GM21717 (cell line): Measurements from ENCODE around the gene SHISA7.

ENCODE experiments used
- ATAC-seq: cut with Tn5 transposase; IDR thresholded peaks from one replicate; pipeline ENCODE4 v1.9.1; 2021; ENCODE audit warnings: mild to moderate bottlenecking, moderate library complexity; ENCODE audit not compliant: unreplicated experiment

SHISA7 gene

GRCh38 chr19:55391191-55391670 lies 51.9 kb downstream of the SHISA7 start:
- no peak for ATAC-seq

DNA sequence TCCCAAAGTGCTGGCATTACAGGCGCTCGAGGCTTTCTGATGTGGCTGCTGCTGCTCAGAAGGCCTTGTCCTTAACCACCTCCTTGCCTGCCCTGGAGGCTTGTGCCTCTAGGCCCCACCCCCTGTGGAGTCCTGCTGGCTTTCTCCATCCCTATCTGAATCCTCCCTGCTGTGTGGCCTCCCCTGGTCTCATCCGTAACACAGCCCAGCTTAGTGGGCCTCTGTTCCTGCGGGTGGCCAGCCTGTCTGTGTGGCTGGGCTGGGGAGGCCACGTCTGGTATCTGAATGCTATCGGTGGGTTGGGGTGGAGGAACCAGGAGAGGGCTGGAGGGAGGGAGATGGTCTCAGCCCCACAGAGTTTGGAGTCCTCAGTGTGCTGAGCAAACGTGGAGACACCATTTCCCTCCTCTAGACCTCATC lies 52.6 kb downstream of the SHISA7 start:
- no peak for ATAC-seq

- no peak for ATAC-seq
Observed at GRCh38 chr19:55389386-55390317, 53.4 kb downstream of the SHISA7 start.

GRCh38 chr19:55387736-55388497 lies 55.2 kb downstream of the SHISA7 start:
- ATAC-seq, result no peak

DNA sequence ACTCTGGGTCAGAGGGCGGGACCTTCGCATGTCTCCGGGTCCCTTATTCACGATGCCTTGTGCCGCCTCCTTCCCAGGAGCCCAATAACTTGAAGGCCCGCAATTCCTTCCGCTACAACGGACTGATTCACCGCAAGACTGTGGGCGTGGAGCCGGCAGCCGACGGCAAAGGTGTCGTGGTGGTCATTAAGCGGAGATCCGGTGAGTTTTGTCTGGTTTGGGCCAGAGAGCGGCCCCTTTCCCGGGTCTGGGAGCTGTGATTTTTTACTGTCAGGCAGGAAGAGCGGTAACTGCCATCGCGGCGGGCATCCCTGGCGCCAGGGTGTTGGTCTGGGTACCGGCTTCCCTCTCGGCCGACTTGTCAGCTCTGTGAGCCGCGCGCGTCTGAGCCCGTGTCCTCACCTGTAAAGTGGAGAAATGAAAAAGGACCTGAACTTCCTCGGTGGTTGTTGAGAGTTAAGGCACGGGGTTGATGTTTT lies 56.6 kb downstream of the SHISA7 start:
- ATAC-seq, result no peak

DNA sequence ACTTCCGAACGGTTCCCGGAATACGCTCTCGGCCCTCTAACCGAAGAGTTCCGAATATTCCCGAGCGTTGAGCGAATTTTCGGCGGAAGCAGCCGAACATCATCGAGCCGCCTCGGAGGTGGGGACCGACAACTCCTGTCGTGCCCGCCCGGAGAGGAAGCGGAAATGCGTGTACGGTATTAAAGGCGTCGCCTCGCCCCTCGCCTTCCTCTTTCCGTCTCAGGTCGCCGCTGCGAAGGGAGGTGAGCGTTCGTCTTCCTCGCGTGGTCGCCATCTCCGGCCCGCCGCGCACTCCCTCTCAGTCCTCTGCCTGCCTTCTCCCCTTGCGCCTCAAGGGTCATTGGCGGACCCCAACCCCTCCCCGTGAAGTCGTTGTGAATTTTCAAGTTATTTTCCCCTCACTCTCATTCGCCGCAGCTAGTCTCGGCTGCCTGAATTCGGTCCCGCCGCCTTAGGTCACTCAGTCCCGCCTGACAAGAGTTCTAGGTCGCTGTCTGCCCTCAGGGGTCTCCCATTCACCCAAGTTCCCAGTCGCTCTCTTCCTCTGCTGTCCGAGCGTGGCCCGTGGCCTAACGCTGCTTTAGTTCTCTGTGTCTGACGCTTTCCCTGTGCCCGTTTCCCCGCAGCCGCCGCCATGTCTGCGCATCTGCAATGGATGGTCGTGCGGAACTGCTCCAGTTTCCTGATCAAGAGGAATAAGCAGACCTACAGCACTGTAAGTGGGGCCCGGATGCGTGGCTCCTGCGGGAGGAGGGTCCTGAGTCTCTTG lies 57.2 kb downstream of the SHISA7 start, which contains the start of gene RPL28:
TSS of gene RPL28 (plus strand) at position 209 of the 769 bp plus-strand sequence. CDS start at position 635, 426 bp downstream.
- ATAC-seq, result peak; percentile 39

- peak; percentile 48 for ATAC-seq
Observed at GRCh38 chr19:55384920-55385723, 58.0 kb downstream of the SHISA7 start.

DNA sequence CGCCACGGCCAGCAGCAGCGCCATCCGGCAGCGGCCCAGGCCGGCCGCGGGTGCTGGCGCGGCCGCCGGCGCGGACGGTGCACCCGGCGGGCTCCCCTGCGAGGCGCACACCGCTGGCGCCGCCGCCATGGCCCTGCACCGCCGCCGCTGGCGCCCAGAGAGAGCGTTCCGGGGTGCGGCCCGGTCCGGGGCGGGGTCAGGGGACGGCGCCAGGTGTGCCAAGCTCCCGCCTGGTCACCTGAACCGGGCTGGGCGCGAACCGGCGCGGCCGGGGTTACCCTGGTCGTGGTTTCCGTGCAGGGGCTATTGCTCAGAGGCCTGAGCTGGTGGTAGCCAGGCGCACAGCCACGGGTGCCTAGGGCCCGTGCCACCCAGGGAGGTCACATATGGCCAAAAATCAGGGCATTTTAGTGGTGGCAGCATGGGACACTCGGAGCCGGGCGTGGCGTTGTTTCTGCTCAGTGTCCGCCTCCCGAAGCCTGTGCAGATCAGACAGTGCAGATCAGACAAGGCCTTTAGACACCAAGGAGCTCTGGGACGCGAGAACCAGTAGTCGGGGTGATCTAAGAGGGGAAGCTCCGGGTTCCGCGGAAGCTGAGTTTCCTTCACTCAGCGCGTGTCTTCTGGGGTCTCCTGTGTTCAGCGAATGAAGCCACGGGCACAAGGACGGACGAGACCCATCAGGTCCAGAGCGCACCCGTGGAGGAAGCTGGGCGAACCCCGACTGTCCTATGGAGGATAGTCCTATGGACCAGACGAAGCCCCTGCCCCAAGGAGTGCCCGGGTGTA lies 58.8 kb downstream of the SHISA7 start, which contains the start of gene TMEM238:
TSS of gene TMEM238 (minus strand) at position 162 of the 789 bp plus-strand sequence. CDS start at position 129, 33 bp downstream.
- peak; percentile 4 for ATAC-seq

- ATAC-seq, result no peak
Observed at GRCh38 chr19:55383279-55384130, 59.6 kb downstream of the SHISA7 start.

DNA sequence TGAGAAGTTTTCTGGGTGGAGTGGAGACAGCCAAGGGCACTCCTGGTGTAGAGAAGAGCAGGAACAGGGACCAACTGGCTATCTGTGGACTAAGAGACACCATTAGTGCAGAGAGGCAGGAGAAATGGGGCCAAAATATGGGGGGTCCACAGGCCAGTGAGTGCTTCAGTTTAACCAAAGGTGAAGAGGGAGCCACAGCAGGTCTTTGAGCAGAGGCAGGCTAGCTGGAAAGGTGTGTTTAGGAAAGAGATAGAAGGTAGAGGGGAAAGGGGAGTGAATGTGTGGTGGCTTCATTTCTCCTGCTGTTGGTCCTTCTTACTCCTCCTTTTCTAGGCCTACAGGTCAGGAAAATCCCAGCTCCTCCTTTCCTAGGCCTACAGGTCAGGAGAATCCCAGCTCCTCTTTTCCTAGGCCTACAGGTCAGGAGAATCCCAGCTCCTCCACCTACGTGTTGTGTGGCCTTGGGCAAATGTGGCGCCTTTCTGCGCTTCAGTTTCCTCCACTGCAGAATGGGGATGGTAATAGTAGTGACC lies 60.5 kb downstream of the SHISA7 start:
- no peak for ATAC-seq

GRCh38 chr19:55382013-55382412 lies 61.1 kb downstream of the SHISA7 start:
- no peak for ATAC-seq

DNA sequence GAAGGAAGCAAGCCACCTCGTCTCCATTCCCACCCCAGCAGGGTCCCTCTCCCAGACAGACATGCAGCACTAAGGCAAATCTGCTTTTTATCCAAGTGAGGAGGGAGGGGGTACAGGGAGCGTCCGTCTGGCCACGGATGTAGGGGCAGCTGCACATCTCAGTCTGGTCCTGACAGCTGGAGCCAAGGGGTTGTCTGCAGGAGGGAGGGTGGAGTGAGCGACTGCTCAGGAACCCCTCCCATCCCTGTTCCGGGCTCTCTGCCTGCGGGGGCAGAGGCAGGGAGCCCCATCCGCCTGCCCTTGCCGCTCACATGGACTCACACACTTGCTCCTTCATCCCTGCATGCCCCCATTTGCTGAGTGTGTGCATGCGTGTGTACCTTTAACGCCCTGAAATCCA lies 63.9 kb downstream of the SHISA7 start:
- no peak for ATAC-seq
